A549 (cell line): ENCODE data around the gene NALCN. TPM values are rescaled to one million over a fixed set of nuclear protein-coding genes. Genes with fewer than 3 reads are reported as not detected.

ENCODE experiments used
- ATAC-seq, 2 experiments: fragments of 200-7000 bp in 1 of 2; fragments of >200 bp in 1 of 2; cut with Nextera tagmentation in 1 of 2; cut with Tn5 transposase in 1 of 2; 3 replicates each; pipeline versions ENCODE4 v1.8.0 to v1.9.1; 2018 to 2020; ENCODE audit warnings: mild to moderate bottlenecking in 1 of 2, moderate library complexity in 1 of 2
- CTCF ChIA-PET: fragments of 300-600 bp; sonication (Branson Sonifier 250); formaldehyde crosslinking; extraction: SDS; loops from one replicate; lab custom pipeline; 2021; ENCODE audit warnings: antibody characterized with exemption, inconsistent platforms; lab: Yijun Ruan, JAX
- POLR2A ChIA-PET: fragments of 350-600 bp; formaldehyde crosslinking; extraction: SDS; loops from one replicate; lab custom pipeline; 2021; ENCODE audit warnings: antibody characterized with exemption, inconsistent platforms; lab: Yijun Ruan, JAX
- DNase-seq, 2 experiments: peaks; one replicate each; pipeline versions ENCODE4 v3.0.0 to v3.0.0-alpha.2; 2011 to 2016; ENCODE audit warnings: low read depth in 1 of 2, low spot score in 1 of 2
- FAIRE-seq: peaks from 2 replicates; lab custom pipeline; 2011; peaks lifted over from hg19 to GRCh38; lab: Jason Lieb, UNC
- H3K27ac ChIP-seq, 2 experiments: fragments of >200 bp; sonication (Bioruptor Twin); formaldehyde crosslinking; 3 replicates each; pipeline ENCODE4 v1.5.1; 2016 to 2017
- H3K4me1 ChIP-seq: fragments of >200 bp; sonication (Bioruptor Twin); formaldehyde crosslinking; 3 replicates; pipeline ENCODE4 v1.6.1; 2016
- H3K4me2 ChIP-seq: fragments of >200 bp; sonication (Bioruptor Twin); formaldehyde crosslinking; 3 replicates; pipeline ENCODE4 v1.6.1; 2016
- H3K4me3 ChIP-seq: fragments of >200 bp; sonication (Bioruptor Twin); formaldehyde crosslinking; 3 replicates; pipeline ENCODE4 v1.5.1; 2016
- H3K9me3 ChIP-seq: fragments of >200 bp; sonication (Bioruptor Twin); formaldehyde crosslinking; 3 replicates; pipeline ENCODE4 v1.6.1; 2016
- BHLHE40 ChIP-seq: IDR thresholded peaks from 2 replicates; pipeline ENCODE4 v1.6.1; 2012; ENCODE audit warnings: low read depth, low read length, inconsistent platforms
- CEBPB ChIP-seq, 2 experiments: fragments of >200 bp in 1 of 2; sonication (Bioruptor Twin) in 1 of 2; formaldehyde crosslinking in 1 of 2; IDR thresholded peaks; 2 replicates each; pipeline ENCODE4 v1.6.1; 2012 to 2016
- CHD4 ChIP-seq: fragments of 200-600 bp; sonication (generic); IDR thresholded peaks from 2 replicates; pipeline ENCODE4 v1.6.1; 2016; ENCODE audit warnings: antibody characterized with exemption, mild to moderate bottlenecking, borderline replicate concordance
- FOSL2 ChIP-seq, 2 experiments: fragments of 450-650 bp in 1 of 2; fragments of >200 bp in 1 of 2; sonication (Bioruptor Twin) in 1 of 2; formaldehyde crosslinking; IDR thresholded peaks; 2 replicates each; pipeline versions ENCODE4 v1.5.0 to v1.6.1; 2016 to 2020; ENCODE audit warnings: mild to moderate bottlenecking in 1 of 2, moderate library complexity in 1 of 2
- HEYL ChIP-seq: fragments of 250-450 bp; sonication (Bioruptor Pico); IDR thresholded peaks from 2 replicates; pipeline ENCODE4 v1.8.0; 2021; ENCODE audit warnings: mild to moderate bottlenecking, moderate library complexity
- JUNB ChIP-seq: fragments of >200 bp; sonication (Bioruptor Twin); formaldehyde crosslinking; IDR thresholded peaks from 2 replicates; pipeline ENCODE4 v1.6.1; 2016
- MYC ChIP-seq: IDR thresholded peaks from 2 replicates; pipeline ENCODE4 v1.6.1; 2012; ENCODE audit warnings: mild to moderate bottlenecking, inconsistent platforms, low read length, improper control_type of control experiment, borderline replicate concordance
- NR3C1 ChIP-seq: fragments of >200 bp; sonication (Bioruptor Twin); formaldehyde crosslinking; IDR thresholded peaks from 3 replicates; pipeline ENCODE4 v1.6.1; 2017
- RAD21 ChIP-seq, 2 experiments: fragments of >200 bp in 1 of 2; sonication (Bioruptor Twin) in 1 of 2; formaldehyde crosslinking in 1 of 2; IDR thresholded peaks in 1 of 2; conservative IDR thresholded peaks in 1 of 2; 2 replicates in 1 of 2; 3 replicates in 1 of 2; pipeline ENCODE4 v1.6.1; 2012 to 2018; ENCODE audit warnings: inconsistent platforms in 1 of 2
- RCOR1 ChIP-seq: fragments of 150-350 bp; IDR thresholded peaks from 2 replicates; pipeline ENCODE4 v1.6.1; 2014; ENCODE audit warnings: antibody characterized with exemption, low read length, low read depth
- TFCP2L1 ChIP-seq: fragments of 250-450 bp; sonication (Bioruptor Pico); IDR thresholded peaks from 2 replicates; pipeline ENCODE4 v1.5.0; 2021; ENCODE audit warnings: mild to moderate bottlenecking
- USF2 ChIP-seq: fragments of 450-650 bp; IDR thresholded peaks from 2 replicates; pipeline ENCODE4 v1.6.1; 2014; ENCODE audit warnings: antibody characterized with exemption
- ZFP36 ChIP-seq: fragments of 450-650 bp; IDR thresholded peaks from 2 replicates; pipeline ENCODE4 v1.6.1; 2014; ENCODE audit warnings: borderline replicate concordance; ENCODE audit not compliant: partially characterized antibody
- WGBS: methylation state at CpG from one replicate; pipeline ENCODE4 v1.1.6; 2017; ENCODE audit errors: missing lambda C conversion rate; 5-methylcytosine and 5-hydroxymethylcytosine counted together
- polyA plus RNA-seq, 4 experiments: library from polyadenylated mRNA; depleted of rRNA in 3 of 4; stranded (reverse); fragments of >200 nt; fragmentation: RNase III in 1 of 4; extraction: RNeasy Plus Mini Kit Qiagen cat#74134 plus additional on column Dnase treatment in 1 of 4; gene quantifications; 2 replicates in 3 of 4; 3 replicates in 1 of 4; pipeline ENCODE4 v1.2.3, GENCODE V29; 2011 to 2017
- TF ChIP-seq, protein P1 (sequence below): fragments of 150-350 bp; IDR thresholded peaks from 2 replicates; pipeline ENCODE4 v1.6.1; 2014; ENCODE audit warnings: low read depth, mild to moderate bottlenecking, low read length

Gene NALCN
- polyA plus RNA-seq, 2 of the 4 experiments (the other 2 are of a cell fraction): 1.8 to 4.9 TPM

DNA sequence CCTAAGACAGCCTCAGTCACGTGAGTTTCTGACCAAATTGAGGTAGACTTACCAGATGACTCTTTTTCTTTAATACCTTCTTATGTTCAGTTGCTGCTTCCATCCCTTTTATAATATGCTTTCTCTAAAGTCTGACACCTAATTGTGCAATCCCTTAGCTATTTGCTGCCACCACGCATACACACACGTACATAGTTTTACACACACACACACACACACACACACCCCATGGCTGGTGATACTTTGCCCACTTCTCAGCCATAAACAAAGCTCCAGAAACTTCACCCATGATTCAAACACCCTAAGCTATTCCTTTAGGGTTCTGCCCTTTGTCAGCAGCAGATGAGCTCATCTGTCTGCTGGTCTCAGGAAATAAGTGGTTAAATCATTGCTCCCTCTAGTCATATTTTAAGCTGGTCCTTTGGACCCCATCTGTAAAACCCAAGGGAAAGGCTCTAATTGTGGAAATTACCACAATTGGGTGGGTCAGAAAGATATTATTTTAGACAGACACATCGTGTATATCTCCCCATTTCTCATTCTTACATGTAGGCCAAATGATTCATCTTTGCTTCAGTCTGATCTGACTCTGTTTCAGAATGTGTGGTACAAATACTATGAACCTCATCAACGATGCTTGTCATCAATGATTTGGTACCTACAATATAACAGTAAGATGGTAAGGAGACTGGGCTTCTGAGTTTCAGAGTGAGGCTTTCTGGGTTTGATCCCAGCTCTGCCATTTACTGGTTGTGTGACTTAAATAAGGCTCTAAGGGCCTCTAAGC lies 69.2 kb downstream of the NALCN start:
- FAIRE-seq (no peak), DNase-seq (no peak)
- Histone ChIP-seq H3K9me3 (no peaks in the 10 kb centered on the region), H3K4me1 (no peaks in the 10 kb centered on the region), H3K4me2 (no peak overlapping the region)
- 76% methylated on average over 5 of the region's 5 CpGs for WGBS
- TF ChIP-seq BHLHE40 (no peak), TFCP2L1 (CRISPR knock-in tag) (no peak), HEYL (no peak), ZFP36 (no peak), JUNB (no peak)
- TF ChIP-seq, protein P1, sequence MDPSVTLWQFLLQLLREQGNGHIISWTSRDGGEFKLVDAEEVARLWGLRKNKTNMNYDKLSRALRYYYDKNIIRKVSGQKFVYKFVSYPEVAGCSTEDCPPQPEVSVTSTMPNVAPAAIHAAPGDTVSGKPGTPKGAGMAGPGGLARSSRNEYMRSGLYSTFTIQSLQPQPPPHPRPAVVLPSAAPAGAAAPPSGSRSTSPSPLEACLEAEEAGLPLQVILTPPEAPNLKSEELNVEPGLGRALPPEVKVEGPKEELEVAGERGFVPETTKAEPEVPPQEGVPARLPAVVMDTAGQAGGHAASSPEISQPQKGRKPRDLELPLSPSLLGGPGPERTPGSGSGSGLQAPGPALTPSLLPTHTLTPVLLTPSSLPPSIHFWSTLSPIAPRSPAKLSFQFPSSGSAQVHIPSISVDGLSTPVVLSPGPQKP: no peak
- TF ChIP-seq, all 56 proteins: peak for 0
- CTCF ChIA-PET: interaction anchor here (0.6 to 1.4 kb wide), 2 partner anchors 9 to 202 kb away, joined by 3 to 4 read pairs; no protein-coding TSS in a partner anchor
- POLR2A ChIA-PET: no interaction called here
- Histone ChIP-seq H3K27ac (no peak overlapping the region), H3K4me3 (no peak overlapping the region)
- ATAC-seq: no peak

DNA sequence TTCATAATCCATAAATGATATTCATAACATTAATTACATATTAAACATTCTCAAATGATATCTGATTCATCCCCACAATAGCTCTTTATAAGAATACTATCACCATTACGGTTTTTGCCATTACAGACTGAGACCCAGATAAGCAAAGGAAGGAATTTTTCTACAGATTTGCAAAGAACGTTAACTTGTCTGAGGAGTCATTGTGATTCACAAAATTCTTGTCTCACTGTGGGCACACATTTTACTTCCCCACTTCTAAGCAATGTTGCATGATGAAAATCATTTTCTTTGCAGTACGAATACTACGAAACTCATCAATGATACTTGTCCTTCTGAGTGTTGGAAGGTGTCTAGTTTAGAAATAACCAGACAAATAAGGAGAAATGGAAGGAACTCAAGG lies 70.1 kb downstream of the NALCN start:
- H3K9me3 ChIP-seq: no peaks in the 10 kb centered on the region
- WGBS: 90% methylated on average over 4 of the region's 4 CpGs
- no peak for TF ChIP-seq RAD21 (conservative IDR thresholded peaks at IDR 0.05 in 1 of 2, IDR thresholded peaks at IDR 0.05 in 1 of 2)
- no peak for TF ChIP-seq CEBPB (IDR thresholded peaks at IDR 0.05)
- POLR2A ChIA-PET: no interaction called here
- H3K27ac ChIP-seq: no peak overlapping the region
- no peaks in the 10 kb centered on the region for H3K4me1 ChIP-seq
- CTCF ChIA-PET: interaction anchor here (1.4 kb wide), 1 partner anchor 201 kb away, joined by 3 read pairs; no protein-coding TSS in a partner anchor
- no peak for DNase-seq
- ATAC-seq: no peak
- H3K4me3 ChIP-seq: no peak overlapping the region
- FAIRE-seq: no peak
- no peak overlapping the region for H3K4me2 ChIP-seq

DNA sequence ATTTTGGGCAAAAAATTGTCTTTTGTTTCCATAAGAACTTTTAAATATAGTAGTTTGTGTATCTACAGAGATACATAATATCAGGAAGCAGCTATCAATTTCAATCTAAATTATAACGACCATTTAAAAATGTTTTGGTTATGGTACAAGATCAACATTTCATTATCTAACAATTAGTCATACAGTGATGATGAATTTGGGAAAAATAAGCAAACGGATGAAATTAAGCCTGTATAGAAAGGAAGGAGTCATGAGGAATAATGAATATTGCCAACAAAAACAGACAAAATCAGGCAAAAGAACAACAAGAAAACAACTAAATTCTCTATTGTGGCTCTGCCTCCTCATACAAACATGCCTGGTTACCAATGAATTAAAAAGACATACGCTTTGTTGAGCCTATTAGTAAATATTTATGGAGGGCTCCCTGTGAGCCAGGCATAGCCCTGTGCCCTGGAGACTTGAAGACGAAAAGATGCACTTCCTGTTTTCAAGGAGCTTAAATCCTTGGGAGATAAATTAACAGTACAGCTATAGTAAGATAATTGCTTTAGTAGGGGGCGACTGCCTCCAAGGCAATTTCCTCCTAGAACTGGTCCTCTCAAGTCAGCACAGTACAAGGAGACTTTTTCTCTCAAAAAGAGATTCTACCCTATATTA lies 73.0 kb downstream of the NALCN start:
- ChIA-PET CTCF (no interaction called here), POLR2A (no interaction called here)
- Histone ChIP-seq H3K4me2 (no peak overlapping the region), H3K27ac (no peak overlapping the region)
- no peak for DNase-seq
- TF ChIP-seq HEYL (no peak), MYC (no peak), CHD4 (no peak)
- TF ChIP-seq, all 56 proteins: peak for 0
- ATAC-seq (no peak), FAIRE-seq (no peak)
- Histone ChIP-seq H3K4me1 (no peaks in the 10 kb centered on the region), H3K9me3 (no peaks in the 10 kb centered on the region), H3K4me3 (no peak overlapping the region)
- 79% methylated on average over 5 of the region's 5 CpGs for WGBS

- WGBS: 82% methylated on average over 1 of the region's 1 CpG
- no peak overlapping the region for H3K4me2 ChIP-seq
- ATAC-seq (no peak), DNase-seq (no peak), FAIRE-seq (no peak)
- POLR2A ChIA-PET: no interaction called here
- H3K27ac ChIP-seq: no peak overlapping the region
- H3K4me3 ChIP-seq: no peak overlapping the region
- CTCF ChIA-PET: no interaction called here
- TF ChIP-seq MYC (no peak), FOSL2 (IDR thresholded peaks at IDR 0.05) (no peak), FOSL2 (CRISPR knock-in tag; IDR thresholded peaks at IDR 0.05) (peak; percentile 16; the same call in 1 of the 2 replicates), NR3C1 (no peak), USF2 (no peak), RAD21 (conservative IDR thresholded peaks at IDR 0.05 in 1 of 2, IDR thresholded peaks at IDR 0.05 in 1 of 2) (no peak), CEBPB (IDR thresholded peaks at IDR 0.05) (no peak), RCOR1 (no peak)
- no peaks in the 10 kb centered on the region for H3K9me3 ChIP-seq
- H3K4me1 ChIP-seq: no peaks in the 10 kb centered on the region
Measured at GRCh38 chr13:101341464-101341863, 74.8 kb downstream of the NALCN start.
